Spleen (tissue), 11 donors: ENCODE results near the gene C3orf22. TPM values are rescaled to one million over a fixed set of nuclear protein-coding genes. Genes with fewer than 3 reads are reported as not detected.
A peak's percentile ranks its signal among the peaks of the same experiment; 100 is the strongest.

Experiments used
- DNase-seq: peaks from one replicate; pipeline ENCODE4 v3.0.0-alpha.2; 2020
- H3K27ac ChIP-seq, 8 donors: fragments of 200-600 bp; sonication (generic) in 7 of 8; 1 replicate in 4 of 8; 2 replicates in 4 of 8; pipeline versions ENCODE4 v1.5.0 to v1.8.0; 2016 to 2021; ENCODE audit warnings: inconsistent platforms in 4 of 8, mild to moderate bottlenecking in 4 of 8, moderate library complexity in 1 of 8
- H3K27me3 ChIP-seq, 7 donors: fragments of 200-600 bp; sonication (generic) in 6 of 7; replicated peaks in 1 of 7; 1 replicate in 4 of 7; 2 replicates in 3 of 7; pipeline versions ENCODE4 v1.5.0 to v1.8.0; 2016 to 2021; ENCODE audit warnings: inconsistent platforms in 3 of 7, mild to moderate bottlenecking in 1 of 7
- H3K36me3 ChIP-seq, 6 donors: fragments of 200-600 bp; sonication (generic) in 5 of 6; 1 replicate in 4 of 6; 2 replicates in 2 of 6; pipeline versions ENCODE4 v1.5.0 to v1.8.0; 2016 to 2021; ENCODE audit warnings: inconsistent platforms in 2 of 6
- H3K4me1 ChIP-seq, 6 donors: fragments of 200-600 bp; sonication (generic) in 5 of 6; 1 replicate in 3 of 6; 2 replicates in 3 of 6; pipeline versions ENCODE4 v1.5.0 to v1.8.0; 2016 to 2021; ENCODE audit warnings: inconsistent platforms in 3 of 6
- H3K4me3 ChIP-seq, 8 donors: fragments of 200-600 bp; sonication (generic) in 7 of 8; 1 replicate in 4 of 8; 2 replicates in 4 of 8; pipeline versions ENCODE4 v1.5.0 to v1.8.0; 2016 to 2021; ENCODE audit warnings: inconsistent platforms in 4 of 8, mild to moderate bottlenecking in 4 of 8, moderate library complexity in 2 of 8
- H3K9me3 ChIP-seq, 8 donors: fragments of 200-600 bp; sonication (generic) in 7 of 8; 1 replicate in 4 of 8; 2 replicates in 4 of 8; pipeline versions ENCODE4 v1.5.0 to v1.8.0; 2016 to 2021; ENCODE audit warnings: inconsistent platforms in 4 of 8
- CTCF ChIP-seq, 11 experiments: fragments of 200-600 bp in 7 of 11; fragments of 450-650 bp in 4 of 11; sonication (generic) in 4 of 11; IDR thresholded peaks in 8 of 11; conservative IDR thresholded peaks in 3 of 11; 1 replicate in 7 of 11; 2 replicates in 4 of 11; pipeline versions ENCODE4 v1.4.0 to v1.8.0; 2016 to 2021; ENCODE audit warnings: antibody characterized with exemption in 11 of 11, inconsistent platforms in 4 of 11, mild to moderate bottlenecking in 1 of 11
- POLR2A ChIP-seq, 3 donors: fragments of 450-650 bp; IDR thresholded peaks; one replicate each; pipeline ENCODE4 v1.5.1; 2017; ENCODE audit warnings: antibody characterized with exemption in 3 of 3, mild to moderate bottlenecking in 1 of 3
- POLR2AphosphoS5 ChIP-seq, 3 donors: sonication (generic); formaldehyde crosslinking; IDR thresholded peaks; one replicate each; pipeline ENCODE4 v1.5.1; 2017; ENCODE audit warnings: antibody characterized with exemption in 3 of 3
- WGBS, 5 donors: extraction: QIAGEN DNeasy Blood & Tissue Kit in 3 of 5; methylation state at CpG; one replicate each; pipeline versions ENCODE4 v1.1.5 to v1.1.7; 2013 to 2018; 5-methylcytosine and 5-hydroxymethylcytosine counted together
- intact Hi-C: fragments of 100-400 bp; cut with DNase I; formaldehyde crosslinking; loops from one replicate; pipeline ENCODE4 v1.15.0; 2023; ENCODE audit warnings: low total_unique reads
- polyA plus RNA-seq, 3 donors: library from polyadenylated mRNA; stranded (reverse); fragments of 200-250 nt; gene quantifications; one replicate each; pipeline ENCODE4 v1.2.1, GENCODE V29; 2013
- total RNA-seq, 7 donors: library from RNA; depleted of rRNA in 3 of 7; stranded (reverse); fragments of >200 nt in 3 of 7; fragmentation: NEBNext Ultra II Directional in 4 of 7; extraction: Animal tissue kit (Norgen Biotek cat#: 25700) in 4 of 7; gene quantifications; one replicate each; pipeline versions ENCODE4 v1.1.0 to v1.2.1, GENCODE V29; 2016 to 2021
- donor health status: healthy with polysubstance abuse.
- donor health status: DM: no; HTN: no; CAD: no; lungs with moderate emphysema.
- donor health status: DM: no; HTN: no; CAD: no.
- donor health status: Bipolar disorder and iron deficiency.
- donor health status: healthy.
- donor health status: DM: no; HTN: no; CAD: no.
- donor health status: DM: yes; HTN: yes; CAD: no.

Gene C3orf22
- total and polyA plus RNA-seq, 10 donors: not detected

GRCh38 chr3:126526668-126527005 lies 32.1 kb downstream of the C3orf22 start:
- Histone ChIP-seq H3K9me3 (no peaks in the 10 kb centered on the region), H3K27me3 (peaks cover 0 to 55% (median 16%) of the 10 kb centered on the region in 7 donors), H3K27ac (no peak overlapping the region), H3K36me3 (no peaks in the 10 kb centered on the region), H3K4me3 (no peak overlapping the region), H3K4me1 (peaks cover 3 to 91% (median 50%) of the 10 kb centered on the region in 6 donors)
- intact Hi-C loops: loop anchor here (5.0 to 10.0 kb wide), 2 partner anchors 128 to 1021 kb away; partner anchors contain the start of gene TXNRD3
- peak; percentile 59 for DNase-seq
- WGBS, 5 donors: 67 to 88% (median 81%) methylated on average over 4 to 7 of the region's 7 CpGs
- no peak for TF ChIP-seq POLR2AphosphoS5 (IDR thresholded peaks at IDR 0.05)
- no peak for TF ChIP-seq POLR2A (IDR thresholded peaks at IDR 0.05)
- no peak for TF ChIP-seq CTCF (IDR thresholded peaks at IDR 0.05 in 8 of 11, conservative IDR thresholded peaks at IDR 0.05 in 3 of 11)

- H3K27ac ChIP-seq: no peak overlapping the region
- no peaks in the 10 kb centered on the region for H3K36me3 ChIP-seq
- no peak overlapping the region for H3K4me3 ChIP-seq
- intact Hi-C loops: loop anchor here (5.0 to 10.0 kb wide), 2 partner anchors 129 to 1021 kb away; partner anchors contain the start of gene TXNRD3
- H3K27me3 ChIP-seq: peaks cover 0 to 55% (median 16%) of the 10 kb centered on the region in 7 donors
- no peaks in the 10 kb centered on the region for H3K9me3 ChIP-seq
- TF ChIP-seq POLR2A (IDR thresholded peaks at IDR 0.05) (no peak), CTCF (IDR thresholded peaks at IDR 0.05 in 8 of 11, conservative IDR thresholded peaks at IDR 0.05 in 3 of 11) (peak in 1 of 11 experiments; percentile 14), POLR2AphosphoS5 (IDR thresholded peaks at IDR 0.05) (peak; percentile 39 to 61 (median 43))
- DNase-seq: peak; percentile 76
- WGBS, 5 donors: 78 to 96% (median 85%) methylated on average over 7 to 8 of the region's 8 CpGs
- peaks cover 3 to 90% (median 50%) of the 10 kb centered on the region in 6 donors for H3K4me1 ChIP-seq
Observed at GRCh38 chr3:126525853-126526667, 32.7 kb downstream of the C3orf22 start.

GRCh38 chr3:126525091-126525852 lies 33.5 kb downstream of the C3orf22 start:
- peaks cover 3 to 82% (median 45%) of the 10 kb centered on the region in 6 donors for H3K4me1 ChIP-seq
- intact Hi-C loops: loop anchor here (5.0 to 10.0 kb wide), 2 partner anchors 130 to 1022 kb away; partner anchors contain the start of gene TXNRD3
- H3K27ac ChIP-seq: peak overlapping the region in 2 of 8 donors; percentile 83 to 86
- H3K36me3 ChIP-seq: no peaks in the 10 kb centered on the region
- 74 to 87% (median 86%) methylated on average over 11 to 12 of the region's 12 CpGs for WGBS, 5 donors
- TF ChIP-seq POLR2AphosphoS5 (IDR thresholded peaks at IDR 0.05) (no peak), POLR2A (IDR thresholded peaks at IDR 0.05) (no peak), CTCF (IDR thresholded peaks at IDR 0.05 in 8 of 11, conservative IDR thresholded peaks at IDR 0.05 in 3 of 11) (no peak)
- H3K9me3 ChIP-seq: no peaks in the 10 kb centered on the region
- H3K27me3 ChIP-seq: peaks cover 0 to 48% (median 16%) of the 10 kb centered on the region in 7 donors
- peak overlapping the region in 3 of 8 donors; percentile 45 to 71 (median 50) for H3K4me3 ChIP-seq
- DNase-seq: peak; percentile 42
